Neural progenitor cell (in vitro differentiated cells): ENCODE results near the gene NARF.

ENCODE experiments used
- CTCF ChIP-seq: fragments of 200-600 bp; sonication (generic); IDR thresholded peaks from 2 replicates; pipeline ENCODE4 v1.5.1; 2017; ENCODE audit warnings: antibody characterized with exemption, mild to moderate bottlenecking
- EZH2 ChIP-seq: fragments of 200-600 bp; sonication (generic); IDR thresholded peaks from 2 replicates; pipeline ENCODE4 v1.6.1; 2017; ENCODE audit warnings: antibody characterized with exemption, mild to moderate bottlenecking, moderate library complexity
- EZH2phosphoT487 ChIP-seq: fragments of 200-600 bp; sonication (generic); IDR thresholded peaks from 2 replicates; pipeline ENCODE4 v1.6.1; 2017; ENCODE audit warnings: antibody characterized with exemption

- TF ChIP-seq CTCF, result no peak
- TF ChIP-seq EZH2, result no peak
- no peak for TF ChIP-seq EZH2phosphoT487
Measured at GRCh38 chr17:82444941-82445521, 13.5 kb upstream of the NARF start.
